Ishikawa (cell line): ENCODE data around the gene CCDC27.

Experiments
- CREB1 ChIP-seq: IDR thresholded peaks from 2 replicates; pipeline ENCODE4 v1.6.1; 2012; ENCODE audit warnings: low read depth
- EP300 ChIP-seq: IDR thresholded peaks from 2 replicates; pipeline ENCODE4 v1.6.1; 2012; ENCODE audit warnings: borderline replicate concordance
- RAD21 ChIP-seq: IDR thresholded peaks from 2 replicates; pipeline ENCODE4 v1.6.1; 2012; ENCODE audit warnings: low read depth
- TEAD4 ChIP-seq: IDR thresholded peaks from 2 replicates; pipeline ENCODE4 v1.6.1; 2012
- YY1 ChIP-seq: IDR thresholded peaks from 2 replicates; pipeline ENCODE4 v1.6.1; 2012; ENCODE audit warnings: low read depth
- TF ChIP-seq, protein P1 (sequence below): IDR thresholded peaks from 2 replicates; pipeline ENCODE4 v1.6.1; 2012

DNA sequence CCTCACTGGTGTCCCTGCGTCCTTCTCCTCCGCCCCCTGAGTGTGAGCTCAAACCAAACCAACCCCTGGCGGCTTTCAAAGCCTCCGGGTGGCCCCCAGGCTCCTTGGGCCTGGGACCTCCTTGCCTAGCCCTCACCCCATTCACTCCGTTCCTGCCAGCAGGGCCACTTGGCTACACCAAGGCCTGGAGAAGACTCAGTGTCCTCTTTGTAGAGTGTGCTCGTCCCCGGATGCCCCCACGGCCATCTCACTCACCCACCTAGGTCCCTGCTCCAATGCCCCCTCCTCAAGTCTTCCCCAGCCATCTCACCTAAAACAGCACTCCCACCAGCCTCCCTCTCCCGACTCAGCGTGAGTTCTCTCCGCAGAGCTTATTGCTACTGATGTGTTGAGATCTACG lies 7.2 kb upstream of the CCDC27 start:
- TF ChIP-seq RAD21 (no peak), TEAD4 (no peak), YY1 (no peak), EP300 (no peak), CREB1 (no peak)
- TF ChIP-seq, protein P1, sequence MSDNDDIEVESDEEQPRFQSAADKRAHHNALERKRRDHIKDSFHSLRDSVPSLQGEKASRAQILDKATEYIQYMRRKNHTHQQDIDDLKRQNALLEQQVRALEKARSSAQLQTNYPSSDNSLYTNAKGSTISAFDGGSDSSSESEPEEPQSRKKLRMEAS = no peak
